ENCODE measurements around the gene ABCB6. TPM values are rescaled to one million over a fixed set of nuclear protein-coding genes. Genes with fewer than 3 reads are reported as not detected.

ABCB6 gene
- total RNA-seq, 4 donors from 2014 or later = 8.2 to 31.6 (median 24.7) TPM

- TF ChIP-seq, protein P1, sequence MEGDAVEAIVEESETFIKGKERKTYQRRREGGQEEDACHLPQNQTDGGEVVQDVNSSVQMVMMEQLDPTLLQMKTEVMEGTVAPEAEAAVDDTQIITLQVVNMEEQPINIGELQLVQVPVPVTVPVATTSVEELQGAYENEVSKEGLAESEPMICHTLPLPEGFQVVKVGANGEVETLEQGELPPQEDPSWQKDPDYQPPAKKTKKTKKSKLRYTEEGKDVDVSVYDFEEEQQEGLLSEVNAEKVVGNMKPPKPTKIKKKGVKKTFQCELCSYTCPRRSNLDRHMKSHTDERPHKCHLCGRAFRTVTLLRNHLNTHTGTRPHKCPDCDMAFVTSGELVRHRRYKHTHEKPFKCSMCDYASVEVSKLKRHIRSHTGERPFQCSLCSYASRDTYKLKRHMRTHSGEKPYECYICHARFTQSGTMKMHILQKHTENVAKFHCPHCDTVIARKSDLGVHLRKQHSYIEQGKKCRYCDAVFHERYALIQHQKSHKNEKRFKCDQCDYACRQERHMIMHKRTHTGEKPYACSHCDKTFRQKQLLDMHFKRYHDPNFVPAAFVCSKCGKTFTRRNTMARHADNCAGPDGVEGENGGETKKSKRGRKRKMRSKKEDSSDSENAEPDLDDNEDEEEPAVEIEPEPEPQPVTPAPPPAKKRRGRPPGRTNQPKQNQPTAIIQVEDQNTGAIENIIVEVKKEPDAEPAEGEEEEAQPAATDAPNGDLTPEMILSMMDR (IDR thresholded peaks at IDR 0.05; ENCODE audit: low read depth) = no peak
Observed at GRCh38 chr2:219173176-219173575, 45.6 kb downstream of the ABCB6 start.

GRCh38 chr2:219172231-219173154 lies 46.3 kb downstream of the ABCB6 start:
- TF ChIP-seq, protein P1 (IDR thresholded peaks at IDR 0.05; ENCODE audit: low read depth) = no peak

DNA sequence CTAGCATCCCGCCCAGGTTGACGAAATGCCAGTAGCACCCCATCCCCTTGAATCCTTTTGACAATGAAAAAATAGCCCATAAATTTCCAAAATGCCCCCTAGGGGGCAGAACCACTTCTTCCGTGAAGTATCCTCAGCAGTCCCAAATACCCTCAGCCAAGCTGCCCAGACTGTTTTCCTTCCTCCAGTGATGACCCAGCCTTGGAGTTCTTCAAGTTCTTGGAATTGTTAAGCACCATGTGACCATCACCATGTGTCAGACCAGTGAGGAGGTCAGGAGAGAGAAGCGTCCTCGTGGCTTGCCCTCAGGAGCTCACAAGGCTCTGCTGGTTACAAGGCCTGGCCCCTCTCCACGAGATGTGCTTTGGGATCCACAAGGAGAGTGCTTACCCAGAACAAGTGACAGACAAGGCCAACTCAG lies 47.5 kb downstream of the ABCB6 start:
- TF ChIP-seq, protein P1 (IDR thresholded peaks at IDR 0.05; ENCODE audit: low read depth) = no peak

DNA sequence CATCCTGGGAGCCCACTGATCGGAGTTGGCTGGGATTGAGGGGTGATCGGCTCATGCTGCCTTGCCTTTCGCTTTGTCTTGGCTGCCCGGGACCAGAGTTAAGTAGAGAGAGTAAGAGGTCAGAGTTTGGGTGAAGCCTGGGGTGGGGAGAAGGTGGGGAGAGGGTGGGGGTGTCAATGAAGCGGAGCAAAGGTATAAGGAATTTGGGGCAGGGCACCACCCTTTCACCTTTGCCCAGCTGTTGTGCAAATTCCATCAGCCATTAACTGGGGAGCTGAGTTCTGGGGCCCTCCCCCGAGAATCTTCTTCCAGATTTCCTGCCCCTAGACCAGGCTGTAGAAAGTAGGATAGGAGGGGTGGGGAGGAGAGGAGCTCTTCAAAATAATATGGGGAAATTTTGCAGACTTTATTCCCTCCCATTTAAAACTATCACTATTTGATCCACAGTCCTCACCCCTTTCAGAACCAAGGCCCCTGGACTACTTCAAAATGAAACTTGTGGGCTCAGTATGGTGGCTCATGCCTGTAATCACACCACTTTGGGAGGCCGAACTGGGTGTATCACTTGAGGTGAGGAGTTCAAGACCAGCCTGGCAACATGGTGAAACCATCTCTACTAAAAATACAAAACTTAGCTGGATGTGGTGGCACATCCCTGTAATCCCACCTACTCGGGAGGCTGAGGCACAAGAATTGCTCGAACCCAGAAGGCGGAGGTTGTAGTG lies 48.7 kb downstream of the ABCB6 start, which contains the start of gene SLC23A3:
Gene SLC23A3 (minus strand): TSS at position 100 of the 725 bp plus-strand sequence. CDS start 45 bp downstream, at position 55.
- TF ChIP-seq, protein P1 (IDR thresholded peaks at IDR 0.05; ENCODE audit: low read depth) = no peak

GRCh38 chr2:219168932-219169331 lies 49.8 kb downstream of the ABCB6 start:
- TF ChIP-seq, protein P1 (IDR thresholded peaks at IDR 0.05; ENCODE audit: low read depth) = no peak

GRCh38 chr2:219168526-219168925 lies 50.2 kb downstream of the ABCB6 start:
- TF ChIP-seq, protein P1 (IDR thresholded peaks at IDR 0.05; ENCODE audit: low read depth) = no peak

DNA sequence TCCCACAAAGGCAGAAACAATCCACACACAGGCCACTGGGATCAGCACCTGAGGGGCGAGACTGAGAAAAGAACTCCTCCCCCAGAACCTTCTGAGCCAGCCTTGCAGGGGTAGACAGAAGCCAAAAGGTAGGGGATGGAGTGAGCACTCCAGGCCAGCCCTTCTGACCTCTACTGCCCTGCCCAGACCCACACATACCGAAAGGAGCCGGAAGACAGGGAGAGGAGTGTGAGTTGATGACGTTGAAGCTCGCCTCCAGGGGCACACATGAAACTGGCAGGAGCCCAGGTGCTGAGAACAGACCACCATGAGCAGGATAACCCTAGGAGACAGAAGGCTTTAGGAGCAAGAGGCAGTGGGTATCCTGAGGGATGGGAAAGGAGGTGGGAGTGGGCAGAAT lies 50.8 kb downstream of the ABCB6 start:
- TF ChIP-seq, protein P1 (IDR thresholded peaks at IDR 0.05; ENCODE audit: low read depth) = no peak

Data from subcutaneous adipose tissue (tissue), 4 donors.